Karpas-422 (cell line): Measurements from ENCODE around the gene PARK7. TPM values are rescaled to one million over a fixed set of nuclear protein-coding genes. Genes with fewer than 3 reads are reported as not detected.

Experiments used
- DNase-seq: peaks from one replicate; pipeline ENCODE4 v3.0.0-alpha.2; 2015
- H2AFZ ChIP-seq: fragments of 200-600 bp; sonication (generic); 2 replicates; pipeline ENCODE4 v1.6.1; 2014; ENCODE audit warnings: antibody characterized with exemption, low read length, mixed read lengths
- H3K27ac ChIP-seq: fragments of 200-600 bp; sonication (generic); 2 replicates; pipeline ENCODE4 v1.5.1; 2014; ENCODE audit warnings: mild to moderate bottlenecking, low read length, moderate library complexity
- H3K27me3 ChIP-seq: fragments of 200-600 bp; sonication (generic); 2 replicates; pipeline ENCODE4 v1.6.1; 2014; ENCODE audit warnings: low read length, mixed read lengths
- H3K36me3 ChIP-seq: fragments of 200-600 bp; sonication (generic); 2 replicates; pipeline ENCODE4 v1.6.1; 2014; ENCODE audit warnings: low read length, mixed read lengths; ENCODE audit not compliant: insufficient read depth
- H3K4me1 ChIP-seq: fragments of 200-600 bp; sonication (generic); 2 replicates; pipeline ENCODE4 v1.6.1; 2014; ENCODE audit warnings: mild to moderate bottlenecking, low read length, mixed read lengths
- H3K4me2 ChIP-seq: fragments of 200-600 bp; sonication (generic); 2 replicates; pipeline ENCODE4 v1.6.1; 2014; ENCODE audit warnings: low read length, low read depth, mild to moderate bottlenecking; ENCODE audit not compliant: poor library complexity, severe bottlenecking
- H3K4me3 ChIP-seq: fragments of 200-600 bp; sonication (generic); 2 replicates; pipeline ENCODE4 v1.5.1; 2014; ENCODE audit warnings: mild to moderate bottlenecking, antibody characterized with exemption, low read length, mixed read lengths
- H3K79me2 ChIP-seq: fragments of 200-600 bp; sonication (generic); 2 replicates; pipeline ENCODE4 v1.6.1; 2014; ENCODE audit warnings: mild to moderate bottlenecking, low read length, mixed read lengths
- H3K9ac ChIP-seq: fragments of 200-600 bp; sonication (generic); 2 replicates; pipeline ENCODE4 v1.6.0; 2014; ENCODE audit warnings: low read length
- H3K9me2 ChIP-seq: fragments of 200-600 bp; sonication (generic), shearing (Covaris generic); replicated peaks from 2 replicates; pipeline ENCODE4 v1.6.0; 2014; ENCODE audit warnings: mild to moderate bottlenecking, low read length, moderate library complexity; ENCODE audit not compliant: insufficient read depth
- H3K9me3 ChIP-seq: fragments of 300-700, 200-600 bp; sonication (generic); 2 replicates; pipeline ENCODE4 v1.6.1; 2014; ENCODE audit warnings: low read length, mixed read lengths
- H4K20me1 ChIP-seq: fragments of 200-600 bp; sonication (generic); 2 replicates; pipeline ENCODE4 v1.6.1; 2014; ENCODE audit warnings: mild to moderate bottlenecking, antibody characterized with exemption, low read length, low read depth; ENCODE audit not compliant: insufficient read depth
- total RNA-seq: library from RNA; depleted of rRNA; stranded (reverse); fragments of >200 nt; shearing (Covaris generic); gene quantifications from 2 replicates; pipeline ENCODE4 v1.2.3, GENCODE V29; 2014; ENCODE audit warnings: low replicate concordance

The PARK7 gene
- total RNA-seq, 1 experiment from 2014 or later: 146 TPM

- no peaks in the 10 kb centered on the region for H3K79me2 ChIP-seq
- no peak overlapping the region for H3K4me3 ChIP-seq
- H3K27ac ChIP-seq: no peak overlapping the region
- H4K20me1 ChIP-seq: no peaks in the 10 kb centered on the region
- H3K9ac ChIP-seq: no peak overlapping the region
- H3K27me3 ChIP-seq: no peaks in the 10 kb centered on the region
- no peaks in the 10 kb centered on the region for H3K4me1 ChIP-seq
- H3K9me3 ChIP-seq: no peaks in the 10 kb centered on the region
- H3K9me2 ChIP-seq: no peaks in the 10 kb centered on the region
- no peak overlapping the region for H3K4me2 ChIP-seq
- H2AFZ ChIP-seq: no peak overlapping the region
- DNase-seq: no peak
- H3K36me3 ChIP-seq: no peaks in the 10 kb centered on the region
Observed at GRCh38 chr1:8022395-8023286, 61.1 kb downstream of the PARK7 start.

- H4K20me1 ChIP-seq: no peaks in the 10 kb centered on the region
- H3K27ac ChIP-seq: no peak overlapping the region
- no peaks in the 10 kb centered on the region for H3K9me2 ChIP-seq
- H2AFZ ChIP-seq: no peak overlapping the region
- no peaks in the 10 kb centered on the region for H3K4me1 ChIP-seq
- H3K27me3 ChIP-seq: no peaks in the 10 kb centered on the region
- H3K36me3 ChIP-seq: no peaks in the 10 kb centered on the region
- H3K9me3 ChIP-seq: no peaks in the 10 kb centered on the region
- H3K9ac ChIP-seq: no peak overlapping the region
- no peak overlapping the region for H3K4me2 ChIP-seq
- H3K4me3 ChIP-seq: no peak overlapping the region
- no peaks in the 10 kb centered on the region for H3K79me2 ChIP-seq
- no peak for DNase-seq
Observed at GRCh38 chr1:8023287-8023994, 61.9 kb downstream of the PARK7 start.

- H3K36me3 ChIP-seq: no peaks in the 10 kb centered on the region
- H4K20me1 ChIP-seq: no peaks in the 10 kb centered on the region
- no peak overlapping the region for H3K9ac ChIP-seq
- H3K4me2 ChIP-seq: no peak overlapping the region
- DNase-seq: no peak
- H2AFZ ChIP-seq: no peak overlapping the region
- H3K4me1 ChIP-seq: no peaks in the 10 kb centered on the region
- H3K27me3 ChIP-seq: no peaks in the 10 kb centered on the region
- no peak overlapping the region for H3K27ac ChIP-seq
- H3K4me3 ChIP-seq: no peak overlapping the region
- H3K9me3 ChIP-seq: no peaks in the 10 kb centered on the region
- no peaks in the 10 kb centered on the region for H3K9me2 ChIP-seq
- H3K79me2 ChIP-seq: no peaks in the 10 kb centered on the region
Observed at GRCh38 chr1:8023995-8024313, 62.4 kb downstream of the PARK7 start.

GRCh38 chr1:8024329-8024728 is 62.8 kb downstream of the PARK7 start:
- H3K9ac ChIP-seq: no peak overlapping the region
- H4K20me1 ChIP-seq: no peaks in the 10 kb centered on the region
- no peak overlapping the region for H3K4me2 ChIP-seq
- no peaks in the 10 kb centered on the region for H3K9me2 ChIP-seq
- no peaks in the 10 kb centered on the region for H3K9me3 ChIP-seq
- no peaks in the 10 kb centered on the region for H3K4me1 ChIP-seq
- H3K27me3 ChIP-seq: no peaks in the 10 kb centered on the region
- H3K27ac ChIP-seq: no peak overlapping the region
- H3K4me3 ChIP-seq: no peak overlapping the region
- H3K79me2 ChIP-seq: no peaks in the 10 kb centered on the region
- H2AFZ ChIP-seq: no peak overlapping the region
- no peak for DNase-seq
- no peaks in the 10 kb centered on the region for H3K36me3 ChIP-seq

- Histone ChIP-seq H3K4me3 (no peak overlapping the region), H3K4me2 (no peak overlapping the region), H3K9ac (no peak overlapping the region), H3K9me3 (no peaks in the 10 kb centered on the region), H4K20me1 (no peaks in the 10 kb centered on the region), H2AFZ (no peak overlapping the region), H3K9me2 (no peaks in the 10 kb centered on the region), H3K27me3 (no peaks in the 10 kb centered on the region), H3K36me3 (no peaks in the 10 kb centered on the region), H3K79me2 (no peaks in the 10 kb centered on the region), H3K4me1 (no peaks in the 10 kb centered on the region), H3K27ac (no peak overlapping the region)
- no peak for DNase-seq
Observed at GRCh38 chr1:8025061-8025670, 63.7 kb downstream of the PARK7 start.

- H3K4me2 ChIP-seq: no peak overlapping the region
- no peaks in the 10 kb centered on the region for H4K20me1 ChIP-seq
- H3K9ac ChIP-seq: no peak overlapping the region
- H3K36me3 ChIP-seq: no peaks in the 10 kb centered on the region
- H3K4me1 ChIP-seq: no peaks in the 10 kb centered on the region
- no peak for DNase-seq
- no peaks in the 10 kb centered on the region for H3K9me3 ChIP-seq
- no peak overlapping the region for H2AFZ ChIP-seq
- no peaks in the 10 kb centered on the region for H3K9me2 ChIP-seq
- no peaks in the 10 kb centered on the region for H3K79me2 ChIP-seq
- no peak overlapping the region for H3K27ac ChIP-seq
- H3K4me3 ChIP-seq: no peak overlapping the region
- H3K27me3 ChIP-seq: no peaks in the 10 kb centered on the region
Observed at GRCh38 chr1:8025671-8026144, 64.2 kb downstream of the PARK7 start.

- no peaks in the 10 kb centered on the region for H3K36me3 ChIP-seq
- no peak within 1 kb of the TSS for H3K27ac ChIP-seq
- H3K4me2 ChIP-seq: no peak within 1 kb of the TSS
- H3K9me2 ChIP-seq: no peaks in the 10 kb centered on the region
- no peak within 1 kb of the TSS for H3K4me3 ChIP-seq
- H3K9ac ChIP-seq: no peak within 1 kb of the TSS
- no peaks in the 10 kb centered on the region for H3K79me2 ChIP-seq
- H2AFZ ChIP-seq: no peak within 1 kb of the TSS
- no peaks in the 10 kb centered on the region for H3K27me3 ChIP-seq
- DNase-seq: no peak
- H3K4me1 ChIP-seq: no peaks in the 10 kb centered on the region
- H4K20me1 ChIP-seq: no peaks in the 10 kb centered on the region
- no peaks in the 10 kb centered on the region for H3K9me3 ChIP-seq
Observed at GRCh38 chr1:8026153-8026975, 64.9 kb downstream of the PARK7 start, which contains the start of gene ERRFI1. Gene ERRFI1 (minus strand): TSS chr1:8026309. CDS start chr1:8015619, 10,690 bp downstream.
